Medulla oblongata (tissue), 1 donor: ENCODE results near the gene CDK5RAP2.

Experiments
- DNase-seq: peaks from one replicate; pipeline ENCODE4 v3.0.0-alpha.2; 2015; ENCODE audit errors: extremely low spot score

The CDK5RAP2 gene

DNA sequence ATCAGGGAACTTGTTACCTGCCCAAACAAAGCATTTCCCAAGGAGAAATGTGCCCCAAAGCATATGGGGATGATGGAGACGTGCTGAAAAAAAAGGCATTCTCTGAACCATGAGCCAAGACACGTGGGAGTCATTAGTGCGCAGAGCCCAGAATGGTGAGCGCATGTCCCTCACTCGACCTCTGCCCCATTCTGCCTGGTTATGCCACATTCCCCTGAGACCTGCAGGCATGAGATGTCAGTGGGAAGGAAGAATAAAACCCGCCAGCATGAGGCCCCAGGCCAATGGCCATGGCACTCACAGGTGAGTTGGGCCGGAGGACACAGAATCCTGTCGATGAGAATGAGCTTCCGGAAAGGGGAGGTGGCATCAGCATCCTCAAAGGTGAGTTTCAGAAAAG is 228.9 kb downstream of the CDK5RAP2 start:
- no peak for DNase-seq

DNA sequence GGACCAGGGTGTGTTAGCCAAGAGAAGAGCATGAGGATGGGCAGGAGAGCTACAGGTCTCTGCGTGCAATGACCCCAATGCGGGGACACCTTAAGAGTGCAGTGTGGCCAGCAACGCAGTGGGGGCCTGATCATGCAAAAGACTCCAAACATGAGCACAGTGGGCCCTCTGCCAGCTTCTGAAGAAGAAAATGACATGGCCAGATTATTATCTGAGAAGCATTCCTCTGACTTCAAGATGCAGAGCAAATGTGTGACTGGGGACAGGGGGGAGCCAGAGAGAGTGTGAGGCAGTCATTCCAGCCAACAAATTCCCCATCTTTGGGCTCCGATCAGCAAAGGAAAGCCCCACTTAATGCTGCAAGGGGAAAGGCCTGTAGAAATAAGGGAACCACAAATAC is 229.4 kb downstream of the CDK5RAP2 start:
- DNase-seq, result no peak

DNA sequence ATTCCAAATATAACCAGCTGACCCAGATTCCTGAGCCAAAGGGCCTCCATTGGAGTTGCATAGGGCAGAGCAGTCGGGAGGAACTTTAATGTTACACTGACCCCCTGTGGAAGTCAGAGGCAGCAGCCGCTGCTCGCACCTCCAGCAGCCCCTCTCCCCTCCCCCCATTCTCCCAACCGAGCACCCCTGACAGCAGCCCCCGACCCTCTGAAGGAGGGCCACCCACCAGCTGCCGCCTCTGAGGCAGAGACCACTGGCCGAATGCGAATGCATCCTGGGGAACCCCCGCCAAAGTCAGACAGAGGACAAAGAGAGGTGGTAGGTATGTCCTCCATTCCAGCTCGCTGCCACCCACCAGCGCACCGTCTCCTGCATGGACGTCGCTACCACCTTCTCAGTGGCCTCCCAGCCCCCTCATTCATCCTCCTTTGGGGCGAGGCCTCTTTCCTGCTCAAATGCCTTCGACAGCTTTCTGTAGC is 231.0 kb downstream of the CDK5RAP2 start:
- peak; percentile 42 for DNase-seq

DNA sequence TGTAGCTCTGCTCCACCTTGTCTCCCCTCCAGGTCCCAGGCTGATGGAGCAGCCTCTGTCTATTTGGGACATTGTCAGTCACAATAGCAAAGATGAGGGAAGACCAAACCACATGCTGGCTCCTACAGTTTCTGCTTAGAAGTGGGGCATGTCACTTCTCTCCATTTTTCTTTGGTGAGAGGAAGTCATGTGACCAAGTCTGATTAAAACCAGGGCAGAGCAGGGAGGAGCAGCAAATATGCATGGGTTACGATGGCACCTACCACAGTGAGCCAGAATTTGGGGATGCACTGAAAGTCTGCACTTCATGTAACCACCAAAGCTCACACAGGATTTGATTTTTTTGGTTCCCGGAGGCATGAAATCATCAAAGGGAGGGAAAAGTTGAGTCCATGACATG is 234.6 kb downstream of the CDK5RAP2 start:
- DNase-seq, result no peak

DNA sequence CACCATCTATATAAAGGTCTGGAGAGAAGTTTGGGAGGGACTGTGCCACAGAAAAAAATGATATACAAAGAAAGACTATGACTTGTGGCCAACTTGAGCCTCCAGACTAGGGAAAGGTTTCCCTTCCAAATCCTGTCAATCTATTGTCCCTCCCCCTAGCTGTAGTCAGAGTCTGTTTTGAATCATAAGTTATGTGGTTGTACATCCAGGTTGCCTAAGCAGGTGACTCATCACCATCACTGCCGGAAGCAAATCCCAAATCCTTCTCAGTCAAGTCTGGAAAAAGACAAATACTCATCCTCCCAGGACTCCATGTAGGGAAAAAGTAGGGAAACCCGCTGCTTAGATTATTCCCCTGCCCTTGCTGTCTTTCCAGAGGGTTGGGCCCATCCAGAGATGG is 235.7 kb downstream of the CDK5RAP2 start:
- DNase-seq, result no peak

DNA sequence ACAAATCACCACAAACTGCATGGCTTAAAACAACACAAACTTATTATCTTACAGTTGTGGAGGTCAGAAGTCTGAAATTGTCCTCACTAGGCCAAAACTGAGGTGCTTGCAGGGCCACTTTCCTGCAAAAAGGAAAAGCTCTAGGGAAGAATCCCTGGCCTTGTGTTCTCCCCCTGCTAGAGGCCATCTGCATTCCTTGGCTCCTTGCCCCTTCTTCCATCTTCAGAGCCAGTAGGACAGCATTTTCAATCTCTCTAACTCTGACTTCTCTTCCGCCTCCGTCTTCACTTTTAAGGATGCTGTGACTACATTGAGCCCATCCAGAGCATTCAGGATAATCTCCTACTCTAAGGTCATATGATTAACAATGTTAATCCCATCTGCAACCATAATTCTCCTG is 236.6 kb downstream of the CDK5RAP2 start:
- DNase-seq, result no peak
